Measurements from ENCODE around the gene NALCN. TPM values are rescaled to one million over a fixed set of nuclear protein-coding genes. Genes with fewer than 3 reads are reported as not detected.

NALCN gene
- total and polyA plus RNA-seq, 2 donors: 0.28 to 0.48 TPM

- Histone ChIP-seq H3K36me3 (ENCODE audit: control insufficient read depth in 2 of 2, insufficient read depth in 2 of 2, low read length in 1 of 2) (no peaks in the 10 kb centered on the region), H3K27ac (ENCODE audit: low read depth in 1 of 2, low read length in 1 of 2) (no peak overlapping the region), H3K4me1 (ENCODE audit: control insufficient read depth in 2 of 2, insufficient read depth in 2 of 2, low read length in 2 of 2) (no peaks in the 10 kb centered on the region), H3K9me3 (ENCODE audit: control insufficient read depth in 2 of 2, insufficient read depth in 1 of 2, low read length in 1 of 2) (no peaks in the 10 kb centered on the region), H3K27me3 (ENCODE audit: control insufficient read depth in 2 of 2, insufficient read depth in 1 of 2, low read length in 1 of 2) (no peaks in the 10 kb centered on the region), H3K4me3 (ENCODE audit: low read length in 2 of 2) (no peak overlapping the region)
- 93% methylated on average over 2 of the region's 2 CpGs for WGBS
- DNase-seq (ENCODE audit: low read depth in 6 of 9, low spot score in 9 of 9): no peak
Observed at GRCh38 chr13:101423872-101424271, 7.6 kb upstream of the NALCN start.

DNA sequence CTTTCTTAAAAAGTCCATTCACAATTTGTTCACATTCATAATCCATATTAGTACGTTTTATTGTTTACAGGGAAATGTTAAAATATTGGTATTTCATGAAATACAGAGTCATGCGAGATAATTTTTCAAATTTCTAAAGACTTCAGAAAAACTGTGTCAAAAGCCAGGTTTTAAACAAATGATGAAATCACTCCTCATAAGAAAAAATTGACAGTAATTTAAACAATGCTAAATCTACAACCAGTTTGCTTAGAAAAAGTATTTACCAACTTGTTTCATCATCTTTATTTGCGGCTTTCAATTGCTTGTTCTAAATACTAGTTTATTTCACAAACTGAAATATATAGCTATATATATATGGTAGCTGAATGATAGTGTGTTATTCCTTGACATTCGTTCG, 1.2 kb upstream of the NALCN start:
- Histone ChIP-seq H3K9me3 (ENCODE audit: control insufficient read depth in 2 of 2, insufficient read depth in 1 of 2, low read length in 1 of 2) (no peaks in the 10 kb centered on the region), H3K4me3 (ENCODE audit: low read length in 2 of 2) (no peak overlapping the region), H3K36me3 (ENCODE audit: control insufficient read depth in 2 of 2, insufficient read depth in 2 of 2, low read length in 1 of 2) (no peaks in the 10 kb centered on the region), H3K27ac (ENCODE audit: low read depth in 1 of 2, low read length in 1 of 2) (no peak overlapping the region), H3K27me3 (ENCODE audit: control insufficient read depth in 2 of 2, insufficient read depth in 1 of 2, low read length in 1 of 2) (peaks cover 28% of the 10 kb centered on the region in 2 donors), H3K4me1 (ENCODE audit: control insufficient read depth in 2 of 2, insufficient read depth in 2 of 2, low read length in 2 of 2) (no peaks in the 10 kb centered on the region)
- 95% methylated on average over 5 of the region's 5 CpGs for WGBS
- DNase-seq (ENCODE audit: low read depth in 6 of 9, low spot score in 9 of 9): no peak

GRCh38 chr13:101417043-101417406, 717 bp upstream of the NALCN start:
- DNase-seq (ENCODE audit: low read depth in 6 of 9, low spot score in 9 of 9): no peak
- H3K27ac ChIP-seq (ENCODE audit: low read depth in 1 of 2, low read length in 1 of 2): no peak overlapping the region
- H3K9me3 ChIP-seq (ENCODE audit: control insufficient read depth in 2 of 2, insufficient read depth in 1 of 2, low read length in 1 of 2): no peaks in the 10 kb centered on the region
- H3K36me3 ChIP-seq (ENCODE audit: control insufficient read depth in 2 of 2, insufficient read depth in 2 of 2, low read length in 1 of 2): no peaks in the 10 kb centered on the region
- no peaks in the 10 kb centered on the region for H3K4me1 ChIP-seq (ENCODE audit: control insufficient read depth in 2 of 2, insufficient read depth in 2 of 2, low read length in 2 of 2)
- peaks cover 28% of the 10 kb centered on the region in 2 donors for H3K27me3 ChIP-seq (ENCODE audit: control insufficient read depth in 2 of 2, insufficient read depth in 1 of 2, low read length in 1 of 2)
- no peak overlapping the region for H3K4me3 ChIP-seq (ENCODE audit: low read length in 2 of 2)
- WGBS: 47% methylated on average over 3 of the region's 3 CpGs

GRCh38 chr13:101415358-101416174, 742 bp downstream of the NALCN start:
- WGBS: 16% methylated on average over 43 of the region's 43 CpGs
- no peaks in the 10 kb centered on the region for H3K9me3 ChIP-seq (ENCODE audit: control insufficient read depth in 2 of 2, insufficient read depth in 1 of 2, low read length in 1 of 2)
- H3K27ac ChIP-seq (ENCODE audit: low read depth in 1 of 2, low read length in 1 of 2): no peak overlapping the region
- H3K4me3 ChIP-seq (ENCODE audit: low read length in 2 of 2): peak overlapping the region in 1 of 2 donors; percentile 18
- DNase-seq (ENCODE audit: low read depth in 6 of 9, low spot score in 9 of 9): no peak
- peaks cover 28% of the 10 kb centered on the region in 2 donors for H3K27me3 ChIP-seq (ENCODE audit: control insufficient read depth in 2 of 2, insufficient read depth in 1 of 2, low read length in 1 of 2)
- H3K4me1 ChIP-seq (ENCODE audit: control insufficient read depth in 2 of 2, insufficient read depth in 2 of 2, low read length in 2 of 2): no peaks in the 10 kb centered on the region
- H3K36me3 ChIP-seq (ENCODE audit: control insufficient read depth in 2 of 2, insufficient read depth in 2 of 2, low read length in 1 of 2): no peaks in the 10 kb centered on the region

GRCh38 chr13:101412076-101412475, 4.2 kb downstream of the NALCN start:
- 91% methylated on average over 1 of the region's 1 CpG for WGBS
- H3K27me3 ChIP-seq (ENCODE audit: control insufficient read depth in 2 of 2, insufficient read depth in 1 of 2, low read length in 1 of 2): peaks cover 21 to 24% of the 10 kb centered on the region in 2 donors
- H3K9me3 ChIP-seq (ENCODE audit: control insufficient read depth in 2 of 2, insufficient read depth in 1 of 2, low read length in 1 of 2): no peaks in the 10 kb centered on the region
- H3K4me3 ChIP-seq (ENCODE audit: low read length in 2 of 2): no peak overlapping the region
- no peak overlapping the region for H3K27ac ChIP-seq (ENCODE audit: low read depth in 1 of 2, low read length in 1 of 2)
- no peak for DNase-seq (ENCODE audit: low read depth in 6 of 9, low spot score in 9 of 9)
- no peaks in the 10 kb centered on the region for H3K36me3 ChIP-seq (ENCODE audit: control insufficient read depth in 2 of 2, insufficient read depth in 2 of 2, low read length in 1 of 2)
- H3K4me1 ChIP-seq (ENCODE audit: control insufficient read depth in 2 of 2, insufficient read depth in 2 of 2, low read length in 2 of 2): no peaks in the 10 kb centered on the region

GRCh38 chr13:101408992-101409656, 7.2 kb downstream of the NALCN start:
- no peak for DNase-seq (ENCODE audit: low read depth in 6 of 9, low spot score in 9 of 9)
- WGBS: 84% methylated on average over 6 of the region's 6 CpGs
- H3K27ac ChIP-seq (ENCODE audit: low read depth in 1 of 2, low read length in 1 of 2): no peak overlapping the region
- H3K4me1 ChIP-seq (ENCODE audit: control insufficient read depth in 2 of 2, insufficient read depth in 2 of 2, low read length in 2 of 2): no peaks in the 10 kb centered on the region
- peaks cover 0 to 4% of the 10 kb centered on the region in 2 donors for H3K27me3 ChIP-seq (ENCODE audit: control insufficient read depth in 2 of 2, insufficient read depth in 1 of 2, low read length in 1 of 2)
- H3K36me3 ChIP-seq (ENCODE audit: control insufficient read depth in 2 of 2, insufficient read depth in 2 of 2, low read length in 1 of 2): no peaks in the 10 kb centered on the region
- no peaks in the 10 kb centered on the region for H3K9me3 ChIP-seq (ENCODE audit: control insufficient read depth in 2 of 2, insufficient read depth in 1 of 2, low read length in 1 of 2)
- no peak overlapping the region for H3K4me3 ChIP-seq (ENCODE audit: low read length in 2 of 2)

DNA sequence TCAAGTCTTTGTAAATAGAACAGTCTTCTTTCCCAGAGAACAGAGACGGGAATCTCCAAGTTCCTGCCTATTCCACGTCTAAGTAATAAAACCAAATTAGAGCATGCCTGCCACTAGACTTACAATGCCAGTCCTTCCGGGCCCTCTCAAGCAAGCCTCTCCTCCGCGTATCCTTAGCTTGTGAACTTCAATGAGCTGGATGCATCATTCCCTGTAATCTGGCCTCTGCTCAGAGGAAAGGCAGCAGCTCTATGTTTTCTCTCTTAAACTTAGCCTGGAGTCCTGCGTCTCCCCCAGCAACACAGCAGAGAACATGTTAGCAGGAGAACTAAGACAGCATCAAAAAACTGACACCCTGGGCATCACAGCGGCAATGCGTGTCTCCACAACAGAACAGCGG, 8.2 kb downstream of the NALCN start:
- Histone ChIP-seq H3K9me3 (ENCODE audit: control insufficient read depth in 2 of 2, insufficient read depth in 1 of 2, low read length in 1 of 2) (no peaks in the 10 kb centered on the region), H3K4me3 (ENCODE audit: low read length in 2 of 2) (no peak overlapping the region), H3K4me1 (ENCODE audit: control insufficient read depth in 2 of 2, insufficient read depth in 2 of 2, low read length in 2 of 2) (no peaks in the 10 kb centered on the region), H3K27me3 (ENCODE audit: control insufficient read depth in 2 of 2, insufficient read depth in 1 of 2, low read length in 1 of 2) (no peaks in the 10 kb centered on the region), H3K36me3 (ENCODE audit: control insufficient read depth in 2 of 2, insufficient read depth in 2 of 2, low read length in 1 of 2) (no peaks in the 10 kb centered on the region), H3K27ac (ENCODE audit: low read depth in 1 of 2, low read length in 1 of 2) (no peak overlapping the region)
- DNase-seq (ENCODE audit: low read depth in 6 of 9, low spot score in 9 of 9): no peak
- 82% methylated on average over 9 of the region's 9 CpGs for WGBS

- WGBS: 87% methylated on average over 1 of the region's 1 CpG
- H3K4me3 ChIP-seq (ENCODE audit: low read length in 2 of 2): no peak overlapping the region
- H3K9me3 ChIP-seq (ENCODE audit: control insufficient read depth in 2 of 2, insufficient read depth in 1 of 2, low read length in 1 of 2): no peaks in the 10 kb centered on the region
- no peaks in the 10 kb centered on the region for H3K4me1 ChIP-seq (ENCODE audit: control insufficient read depth in 2 of 2, insufficient read depth in 2 of 2, low read length in 2 of 2)
- no peaks in the 10 kb centered on the region for H3K27me3 ChIP-seq (ENCODE audit: control insufficient read depth in 2 of 2, insufficient read depth in 1 of 2, low read length in 1 of 2)
- DNase-seq (ENCODE audit: low read depth in 6 of 9, low spot score in 9 of 9): no peak
- no peaks in the 10 kb centered on the region for H3K36me3 ChIP-seq (ENCODE audit: control insufficient read depth in 2 of 2, insufficient read depth in 2 of 2, low read length in 1 of 2)
- no peak overlapping the region for H3K27ac ChIP-seq (ENCODE audit: low read depth in 1 of 2, low read length in 1 of 2)
Observed at GRCh38 chr13:101406791-101407190, 9.5 kb downstream of the NALCN start.

- H3K36me3 ChIP-seq (ENCODE audit: control insufficient read depth in 2 of 2, insufficient read depth in 2 of 2, low read length in 1 of 2): no peaks in the 10 kb centered on the region
- no peak overlapping the region for H3K27ac ChIP-seq (ENCODE audit: low read depth in 1 of 2, low read length in 1 of 2)
- H3K4me1 ChIP-seq (ENCODE audit: control insufficient read depth in 2 of 2, insufficient read depth in 2 of 2, low read length in 2 of 2): no peaks in the 10 kb centered on the region
- DNase-seq (ENCODE audit: low read depth in 6 of 9, low spot score in 9 of 9): no peak
- H3K27me3 ChIP-seq (ENCODE audit: control insufficient read depth in 2 of 2, insufficient read depth in 1 of 2, low read length in 1 of 2): no peaks in the 10 kb centered on the region
- no peak overlapping the region for H3K4me3 ChIP-seq (ENCODE audit: low read length in 2 of 2)
- H3K9me3 ChIP-seq (ENCODE audit: control insufficient read depth in 2 of 2, insufficient read depth in 1 of 2, low read length in 1 of 2): no peaks in the 10 kb centered on the region
- 99% methylated on average over 1 of the region's 1 CpG for WGBS
Observed at GRCh38 chr13:101401196-101401595, 15.1 kb downstream of the NALCN start.

All from thymus (tissue), 11 donors.